ENCODE measurements around the gene MBTPS1. TPM values are rescaled to one million over a fixed set of nuclear protein-coding genes. Genes with fewer than 3 reads are reported as not detected.

MBTPS1 gene
- total RNA-seq, 1 donor from 2014 or later, result 85.9 TPM

- Histone ChIP-seq H3K4me1 (ENCODE audit: insufficient read depth, low read length) (no peaks in the 10 kb centered on the region), H2AFZ (ENCODE audit: low read depth, low read length) (no peak overlapping the region)
- H3K27me3 Mint-ChIP-seq (ENCODE audit: low read depth, unreplicated experiment), result no peaks in the 10 kb centered on the region
Measured at GRCh38 chr16:84082835-84083569, 33.7 kb downstream of the MBTPS1 start.

DNA sequence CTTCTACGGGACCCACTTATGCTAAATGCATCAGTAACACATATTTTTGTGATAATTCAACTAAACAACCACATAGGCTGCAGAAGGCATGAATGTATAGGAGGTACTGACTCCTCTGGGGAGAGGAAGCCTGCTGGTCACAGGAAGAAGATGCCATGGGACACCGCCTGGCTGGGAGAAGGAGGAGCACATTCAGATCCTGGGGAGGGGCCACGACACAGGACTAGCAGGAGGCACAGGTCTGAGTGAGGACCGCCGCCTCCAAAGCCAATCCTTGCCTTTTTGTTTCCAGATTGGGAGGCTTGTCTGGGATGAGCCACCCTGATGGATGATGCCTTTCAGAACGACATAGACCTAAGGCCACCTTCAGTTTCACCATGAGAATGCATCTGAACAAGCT, 34.6 kb downstream of the MBTPS1 start:
- H3K79me2 ChIP-seq (ENCODE audit: insufficient read depth, low read length), result peaks cover 17% of the 10 kb centered on the region
- H3K27me3 ChIP-seq (ENCODE audit: insufficient read depth, low read length), result no peaks in the 10 kb centered on the region
- Mint-ChIP-seq H3K4me1 (ENCODE audit: low read depth, unreplicated experiment) (no peaks in the 10 kb centered on the region), H3K27ac (ENCODE audit: unreplicated experiment) (no peak overlapping the region), H3K27me3 (ENCODE audit: low read depth, unreplicated experiment) (no peaks in the 10 kb centered on the region), H3K9me3 (ENCODE audit: unreplicated experiment) (peaks cover 3% of the 10 kb centered on the region), H3K4me3 (ENCODE audit: unreplicated experiment) (no peak overlapping the region), H3K36me3 (ENCODE audit: low read depth, unreplicated experiment) (peaks cover 17% of the 10 kb centered on the region)
- no peak overlapping the region for H3K4me2 ChIP-seq (ENCODE audit: low read length)
- H3K4me3 ChIP-seq (ENCODE audit: insufficient read depth, low read depth, low read length), result no peak overlapping the region
- FAIRE-seq, result no peak
- no peak overlapping the region for H3K27ac ChIP-seq (ENCODE audit: low read depth, low read length)
- H4K20me1 ChIP-seq (ENCODE audit: insufficient read depth, low read length), result peaks cover 41% of the 10 kb centered on the region
- TF ChIP-seq EZH2 (IDR thresholded peaks at IDR 0.05; ENCODE audit: insufficient read depth, low read length) (no peak), CTCF (IDR thresholded peaks at IDR 0.05; ENCODE audit: insufficient read depth, low read depth, low read length) (no peak)
- H3K36me3 ChIP-seq (ENCODE audit: insufficient read depth, low read length), result peaks cover 40% of the 10 kb centered on the region
- H2AFZ ChIP-seq (ENCODE audit: low read depth, low read length), result no peak overlapping the region
- H3K4me1 ChIP-seq (ENCODE audit: insufficient read depth, low read length), result no peaks in the 10 kb centered on the region
- no peak for DNase-seq (ENCODE audit: low read depth)
- no peak overlapping the region for H3K9ac ChIP-seq (ENCODE audit: low read length)
- H3K9me3 ChIP-seq (ENCODE audit: insufficient read depth, low read depth, low read length), result no peaks in the 10 kb centered on the region

More at GRCh38 chr16:84082835-84083569, 33.7 kb downstream of the MBTPS1 start:
- H3K9ac ChIP-seq (ENCODE audit: low read length), result no peak overlapping the region
- Mint-ChIP-seq H3K36me3 (ENCODE audit: low read depth, unreplicated experiment) (peaks cover 10% of the 10 kb centered on the region), H3K4me1 (ENCODE audit: low read depth, unreplicated experiment) (no peaks in the 10 kb centered on the region), H3K4me3 (ENCODE audit: unreplicated experiment) (no peak overlapping the region), H3K9me3 (ENCODE audit: unreplicated experiment) (no peaks in the 10 kb centered on the region), H3K27ac (ENCODE audit: unreplicated experiment) (no peak overlapping the region)
- FAIRE-seq (no peak), DNase-seq (ENCODE audit: low read depth) (no peak)
- no peaks in the 10 kb centered on the region for H3K9me3 ChIP-seq (ENCODE audit: insufficient read depth, low read depth, low read length)
- H3K79me2 ChIP-seq (ENCODE audit: insufficient read depth, low read length), result peaks cover 17% of the 10 kb centered on the region
- H3K4me2 ChIP-seq (ENCODE audit: low read length), result no peak overlapping the region
- peaks cover 36% of the 10 kb centered on the region for H4K20me1 ChIP-seq (ENCODE audit: insufficient read depth, low read length)
- no peaks in the 10 kb centered on the region for H3K27me3 ChIP-seq (ENCODE audit: insufficient read depth, low read length)
- peaks cover 45% of the 10 kb centered on the region for H3K36me3 ChIP-seq (ENCODE audit: insufficient read depth, low read length)
- no peak for TF ChIP-seq CTCF (IDR thresholded peaks at IDR 0.05; ENCODE audit: insufficient read depth, low read depth, low read length)
- no peak for TF ChIP-seq EZH2 (IDR thresholded peaks at IDR 0.05; ENCODE audit: insufficient read depth, low read length)
- no peak overlapping the region for H3K27ac ChIP-seq (ENCODE audit: low read depth, low read length)
- H3K4me3 ChIP-seq (ENCODE audit: insufficient read depth, low read depth, low read length), result no peak overlapping the region

DNA sequence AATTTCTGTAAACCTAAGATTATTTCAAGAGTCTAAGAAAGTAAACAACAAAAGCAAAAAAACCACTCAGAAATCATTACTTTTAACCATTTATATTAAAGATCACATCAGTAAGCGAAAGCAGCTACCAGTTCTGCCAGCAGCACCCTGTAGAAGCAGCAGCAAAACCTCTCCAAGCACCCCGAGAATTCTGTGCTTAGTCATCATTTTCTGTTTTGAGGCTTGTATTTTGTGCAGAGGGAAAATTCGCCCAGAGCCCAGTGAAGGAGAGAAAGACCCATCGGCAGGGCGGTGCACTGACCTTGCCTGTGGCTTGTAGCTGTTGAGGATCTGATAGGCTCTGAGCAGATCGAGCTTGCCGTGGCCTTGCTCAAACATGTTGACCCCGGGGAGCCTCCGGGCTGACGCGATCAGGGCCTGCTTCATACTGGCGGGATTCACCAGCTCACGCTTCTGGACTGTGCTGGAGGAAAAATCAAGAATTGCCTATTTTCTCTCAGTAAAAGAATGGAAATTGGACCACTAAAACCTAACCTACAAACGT, 35.2 kb downstream of the MBTPS1 start:
- H3K36me3 Mint-ChIP-seq (ENCODE audit: low read depth, unreplicated experiment), result peaks cover 17% of the 10 kb centered on the region
- no peak overlapping the region for H2AFZ ChIP-seq (ENCODE audit: low read depth, low read length)
- no peak overlapping the region for H3K9ac ChIP-seq (ENCODE audit: low read length)
- no peak overlapping the region for H3K4me3 Mint-ChIP-seq (ENCODE audit: unreplicated experiment)
- no peaks in the 10 kb centered on the region for H3K4me1 Mint-ChIP-seq (ENCODE audit: low read depth, unreplicated experiment)
- no peak overlapping the region for H3K4me3 ChIP-seq (ENCODE audit: insufficient read depth, low read depth, low read length)
- DNase-seq (ENCODE audit: low read depth) (no peak), FAIRE-seq (no peak)
- H3K79me2 ChIP-seq (ENCODE audit: insufficient read depth, low read length), result peaks cover 17% of the 10 kb centered on the region
- H3K27me3 ChIP-seq (ENCODE audit: insufficient read depth, low read length), result no peaks in the 10 kb centered on the region
- H3K4me1 ChIP-seq (ENCODE audit: insufficient read depth, low read length), result no peaks in the 10 kb centered on the region
- no peak overlapping the region for H3K4me2 ChIP-seq (ENCODE audit: low read length)
- no peaks in the 10 kb centered on the region for H3K9me3 ChIP-seq (ENCODE audit: insufficient read depth, low read depth, low read length)
- no peak overlapping the region for H3K27ac Mint-ChIP-seq (ENCODE audit: unreplicated experiment)
- TF ChIP-seq EZH2 (IDR thresholded peaks at IDR 0.05; ENCODE audit: insufficient read depth, low read length), result no peak
- no peak for TF ChIP-seq CTCF (IDR thresholded peaks at IDR 0.05; ENCODE audit: insufficient read depth, low read depth, low read length)
- no peaks in the 10 kb centered on the region for H3K27me3 Mint-ChIP-seq (ENCODE audit: low read depth, unreplicated experiment)
- H3K36me3 ChIP-seq (ENCODE audit: insufficient read depth, low read length), result peaks cover 36% of the 10 kb centered on the region
- H3K27ac ChIP-seq (ENCODE audit: low read depth, low read length), result no peak overlapping the region
- H3K9me3 Mint-ChIP-seq (ENCODE audit: unreplicated experiment), result peaks cover 3% of the 10 kb centered on the region
- H4K20me1 ChIP-seq (ENCODE audit: insufficient read depth, low read length), result peaks cover 47% of the 10 kb centered on the region
